Measurements from ENCODE around the gene METTL16.
"Not testable (repeated sequence)": the region's sequence is repeated elsewhere in the genome, so short reads cannot be mapped to it uniquely, and the experiment has no call there.

The METTL16 gene, protein sequence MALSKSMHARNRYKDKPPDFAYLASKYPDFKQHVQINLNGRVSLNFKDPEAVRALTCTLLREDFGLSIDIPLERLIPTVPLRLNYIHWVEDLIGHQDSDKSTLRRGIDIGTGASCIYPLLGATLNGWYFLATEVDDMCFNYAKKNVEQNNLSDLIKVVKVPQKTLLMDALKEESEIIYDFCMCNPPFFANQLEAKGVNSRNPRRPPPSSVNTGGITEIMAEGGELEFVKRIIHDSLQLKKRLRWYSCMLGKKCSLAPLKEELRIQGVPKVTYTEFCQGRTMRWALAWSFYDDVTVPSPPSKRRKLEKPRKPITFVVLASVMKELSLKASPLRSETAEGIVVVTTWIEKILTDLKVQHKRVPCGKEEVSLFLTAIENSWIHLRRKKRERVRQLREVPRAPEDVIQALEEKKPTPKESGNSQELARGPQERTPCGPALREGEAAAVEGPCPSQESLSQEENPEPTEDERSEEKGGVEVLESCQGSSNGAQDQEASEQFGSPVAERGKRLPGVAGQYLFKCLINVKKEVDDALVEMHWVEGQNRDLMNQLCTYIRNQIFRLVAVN

DNA sequence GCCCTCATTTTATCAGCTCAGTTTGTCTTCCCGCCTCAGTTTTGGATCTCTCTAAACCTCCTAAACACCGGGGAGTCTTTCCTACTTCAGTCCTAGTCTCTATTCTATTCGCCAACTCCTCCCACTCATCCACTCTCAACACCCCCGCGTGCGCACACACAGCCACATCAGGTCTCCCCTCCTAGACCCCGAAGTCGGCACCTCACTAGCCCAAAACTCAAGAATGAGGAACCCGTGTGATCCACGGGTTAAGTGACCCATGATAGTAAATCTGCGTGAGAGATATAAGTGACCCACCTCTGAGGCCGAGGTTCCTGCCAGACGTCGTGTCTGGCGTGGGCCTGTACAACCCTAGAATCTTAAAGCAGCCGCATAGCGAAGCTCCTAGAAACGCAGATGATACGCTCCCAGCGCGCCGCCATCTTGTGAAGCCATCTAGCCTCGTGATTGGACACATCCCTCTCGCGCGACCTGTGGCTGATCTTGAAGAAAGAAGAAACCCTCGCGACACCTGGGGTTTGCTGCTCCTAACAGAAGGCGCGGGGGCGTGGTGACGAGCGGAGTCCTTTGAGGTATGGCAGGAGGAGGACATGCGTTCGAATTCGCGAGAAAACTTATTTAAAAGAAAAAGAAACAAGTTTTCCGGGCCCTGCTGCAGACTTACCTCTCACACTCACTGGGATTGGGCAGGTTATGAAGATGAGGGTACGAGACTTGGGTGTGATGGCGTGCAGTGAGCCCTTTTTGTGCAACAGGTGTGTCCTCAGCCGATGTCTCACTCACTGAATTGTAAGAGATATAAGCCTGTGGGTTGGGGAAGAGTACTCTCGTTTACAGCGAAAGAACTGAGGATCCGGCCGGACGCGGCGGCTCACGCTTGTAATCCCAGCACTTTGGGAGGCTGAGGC lies at the start of gene METTL16:
Gene METTL16 (minus strand): TSS at position 427 of the 908 bp plus-strand sequence. CDS start 9,557 bp downstream, outside the sequence.
- peak; percentile 93 for DNase-seq (ENCODE audit: low read depth)

DNA sequence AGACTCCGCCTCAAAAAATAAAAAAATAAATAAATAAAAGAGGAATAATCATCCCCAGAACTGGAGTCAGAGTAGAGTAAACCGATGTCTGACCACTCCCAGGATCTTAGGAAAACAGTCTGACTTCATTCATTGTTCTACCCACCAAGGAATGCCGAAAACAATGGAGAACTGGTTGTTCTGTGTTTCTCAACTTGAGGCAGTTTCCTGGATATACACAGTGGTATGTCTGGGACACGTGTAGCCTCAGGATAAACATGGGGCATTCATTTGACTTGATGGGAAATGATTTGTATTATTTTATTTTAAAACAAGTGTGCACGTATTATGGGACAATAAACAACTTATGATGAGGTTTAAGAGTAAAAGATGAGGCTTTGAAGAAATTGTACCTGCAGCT lies 49.0 kb upstream of the METTL16 start:
- DNase-seq (ENCODE audit: low read depth): no peak

DNA sequence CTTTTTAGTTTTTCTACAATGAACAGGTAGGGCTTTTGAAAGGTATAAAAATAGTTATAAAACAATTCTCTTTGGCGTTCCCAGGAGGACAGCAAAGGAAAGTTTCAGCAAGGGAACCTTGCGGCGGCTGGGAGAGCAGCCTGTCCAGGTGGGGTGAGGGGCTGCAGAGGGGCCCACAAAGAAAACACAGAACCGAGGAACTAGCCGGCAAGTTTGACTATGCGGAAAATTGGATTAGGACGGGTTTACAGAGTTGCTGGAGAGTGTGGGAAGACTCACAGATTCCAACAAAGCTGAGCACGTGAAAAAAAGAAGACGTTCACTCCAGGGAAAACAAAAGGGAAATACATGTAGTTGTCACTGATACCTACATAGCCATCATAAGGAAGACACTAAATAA lies 40.2 kb upstream of the METTL16 start:
- DNase-seq (ENCODE audit: low read depth): no peak

DNA sequence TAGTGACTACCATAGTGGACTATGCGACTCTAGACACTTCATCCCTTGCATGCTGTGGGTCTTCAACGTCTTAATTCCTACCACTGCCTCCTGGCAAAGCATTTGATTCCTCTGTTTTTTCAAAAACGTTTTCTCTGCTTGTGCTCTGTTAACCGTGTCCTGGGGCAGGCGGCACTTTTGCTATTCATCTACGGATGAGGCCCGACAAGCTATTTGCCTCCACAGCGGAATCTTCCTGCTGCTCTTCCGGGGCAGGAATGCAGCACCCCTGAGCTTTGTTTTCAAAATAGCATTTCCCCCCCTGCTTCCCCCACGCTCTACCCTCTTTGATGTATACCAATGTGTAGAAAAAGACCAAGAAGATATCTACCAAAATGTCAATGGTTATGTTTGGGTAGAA lies 39.8 kb upstream of the METTL16 start:
- no peak for DNase-seq (ENCODE audit: low read depth)

DNA sequence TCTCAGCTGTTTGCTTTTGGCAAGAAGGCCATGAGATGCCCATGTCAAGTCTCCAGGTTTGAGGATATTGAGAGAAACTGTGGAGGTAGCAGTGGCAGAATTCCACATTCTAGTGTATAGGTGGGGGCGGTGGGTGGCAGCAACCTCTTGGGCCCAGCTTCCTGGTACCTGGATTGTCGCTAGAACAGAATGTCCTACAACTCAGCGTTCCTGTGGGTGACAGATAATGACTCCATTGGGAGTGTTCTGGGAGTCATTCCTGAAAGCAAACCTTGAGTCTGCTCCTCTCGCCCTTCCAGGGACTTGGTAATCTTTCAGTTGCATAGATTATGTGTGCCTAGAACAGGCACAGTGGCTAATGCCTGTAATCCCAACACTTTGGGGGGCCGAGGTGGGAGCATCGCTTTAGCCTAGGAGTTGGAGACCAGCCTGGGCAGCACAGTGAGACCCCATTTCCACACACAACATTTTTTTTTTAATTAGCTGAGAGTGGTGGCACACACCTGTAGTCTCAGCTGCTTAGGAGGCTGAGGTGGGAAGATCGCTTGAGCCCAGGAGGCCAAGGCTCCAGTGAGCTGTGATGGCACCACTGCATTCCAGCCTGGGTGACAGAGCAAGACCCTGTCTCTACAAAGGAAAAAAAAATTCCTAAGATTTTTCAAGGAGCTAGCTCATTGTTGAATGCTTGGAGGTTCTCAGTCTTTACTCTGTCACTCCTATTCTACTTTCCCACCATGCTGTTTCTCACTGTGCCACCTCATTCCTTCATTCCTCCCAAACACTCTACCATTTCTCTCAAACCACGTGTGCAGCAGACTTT lies 37.9 kb upstream of the METTL16 start:
- no peak for DNase-seq (ENCODE audit: low read depth)

DNA sequence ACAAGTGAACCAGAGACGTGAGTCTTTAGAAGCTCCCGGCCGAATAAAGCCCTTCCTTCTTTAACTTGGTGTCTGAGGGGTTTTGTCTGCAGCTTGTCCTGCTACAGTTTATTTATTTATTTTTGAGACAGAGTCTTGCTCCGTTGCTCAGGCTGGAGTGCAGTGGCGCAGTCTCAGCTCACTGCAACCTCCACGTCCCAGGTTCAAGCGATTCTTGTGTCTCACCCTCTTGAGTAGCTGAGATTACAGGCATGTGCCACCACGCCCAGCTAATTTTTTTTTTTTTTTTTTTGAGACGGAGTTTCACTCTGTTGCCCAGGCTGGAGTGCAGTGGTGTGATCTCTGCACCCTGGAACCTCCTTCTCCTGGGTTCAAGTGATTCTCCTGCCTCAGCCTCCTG lies 36.3 kb upstream of the METTL16 start:
- DNase-seq (ENCODE audit: low read depth): not testable (repeated sequence)

DNA sequence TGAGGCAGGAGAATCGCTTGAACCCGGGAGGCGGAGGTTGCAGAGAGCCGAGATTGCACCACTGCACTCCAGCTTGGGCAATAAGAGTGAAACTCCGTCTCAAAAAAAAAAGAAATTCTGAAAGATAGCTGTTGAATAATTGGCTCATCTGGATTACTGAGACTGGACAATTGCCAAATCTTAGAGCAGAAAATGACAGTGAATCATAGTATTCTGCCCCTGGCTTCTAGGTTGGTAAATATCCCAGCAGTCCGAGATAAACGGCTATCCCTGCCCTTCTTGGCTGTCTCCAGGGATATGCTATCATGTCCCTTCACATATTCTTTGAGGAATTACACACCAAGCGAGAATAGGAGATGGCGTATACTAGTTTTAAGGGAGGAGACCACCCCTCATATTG lies 35.5 kb upstream of the METTL16 start:
- DNase-seq (ENCODE audit: low read depth): no peak

DNA sequence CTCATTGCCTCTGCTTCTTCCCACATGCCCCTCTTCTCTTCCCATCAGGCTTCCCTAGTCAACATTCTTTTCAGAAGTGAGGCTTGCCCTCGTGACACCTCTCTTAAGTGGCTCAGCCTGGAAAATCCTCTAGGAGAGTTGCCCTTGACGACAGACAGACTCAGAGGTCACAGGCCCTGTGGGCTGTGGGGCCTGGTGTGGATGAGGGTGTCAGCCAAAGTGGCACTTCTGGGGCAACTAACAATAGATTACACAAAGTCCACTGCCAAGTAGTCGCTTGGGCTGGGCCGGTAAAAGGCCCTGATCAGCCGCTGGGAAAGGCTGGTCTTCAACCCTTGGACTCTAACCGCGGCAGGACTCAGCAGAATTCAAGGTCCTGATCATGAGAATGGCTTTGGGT lies 33.7 kb upstream of the METTL16 start:
- DNase-seq (ENCODE audit: low read depth): no peak

DNA sequence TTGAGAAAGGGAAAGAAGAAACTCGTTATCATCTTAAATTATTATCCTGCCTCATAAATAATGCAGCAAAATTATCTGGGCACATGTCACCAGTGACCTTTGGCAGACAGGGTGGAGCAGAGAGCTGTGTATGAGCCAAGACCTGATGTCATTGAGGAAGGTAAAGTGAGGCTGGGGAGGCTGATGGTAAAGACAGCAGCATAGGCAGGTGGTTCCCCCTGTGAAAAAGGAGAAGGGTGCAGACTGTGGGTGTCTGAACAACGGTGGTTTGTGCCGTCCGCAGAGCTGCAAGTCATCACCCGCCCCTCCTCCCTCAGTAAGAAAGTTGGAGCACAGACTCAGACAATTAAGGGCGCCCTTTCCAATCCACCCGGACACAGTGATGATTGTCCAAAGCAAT lies 30.8 kb upstream of the METTL16 start:
- no peak for DNase-seq (ENCODE audit: low read depth)

DNA sequence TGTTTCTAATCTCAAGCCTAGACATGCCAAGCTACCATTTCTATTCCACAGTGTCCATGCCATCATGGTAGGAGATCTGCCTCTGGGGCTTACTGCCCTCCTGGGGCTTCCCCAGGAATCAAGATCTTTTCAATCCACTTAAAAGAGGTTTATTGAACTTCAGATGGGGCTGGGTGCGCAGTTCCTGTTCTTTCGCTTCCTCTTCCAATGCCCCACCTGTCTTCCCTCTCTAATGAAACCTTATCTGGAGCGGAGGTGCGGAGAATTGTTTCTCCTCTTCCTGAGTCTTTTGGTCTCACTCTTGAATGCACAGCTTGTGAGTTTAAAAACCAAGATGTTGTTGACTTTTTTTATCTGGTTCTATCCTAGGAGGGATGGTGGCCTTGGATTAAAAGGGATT lies 30.4 kb upstream of the METTL16 start:
- no peak for DNase-seq (ENCODE audit: low read depth)

DNA sequence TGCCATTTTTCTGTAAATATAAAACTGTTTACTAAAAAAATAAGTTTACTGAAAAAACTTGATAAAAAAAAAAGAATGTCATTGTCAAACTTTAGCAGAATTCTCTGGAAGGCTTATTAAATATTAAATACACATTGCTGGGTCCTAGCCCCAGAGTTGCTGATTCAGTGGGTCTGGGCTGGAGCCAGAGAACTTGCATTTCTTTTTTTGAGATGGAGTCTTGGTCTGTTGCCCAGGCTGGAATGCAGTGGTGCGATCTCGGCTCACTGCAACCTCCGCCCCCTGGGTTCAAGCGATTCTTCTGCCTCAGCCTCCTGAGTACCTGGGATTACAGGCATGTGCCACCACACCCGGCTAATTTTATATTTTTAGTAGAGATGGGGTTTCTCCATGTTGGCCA lies 25.9 kb upstream of the METTL16 start:
- DNase-seq (ENCODE audit: low read depth): not testable (repeated sequence)

DNA sequence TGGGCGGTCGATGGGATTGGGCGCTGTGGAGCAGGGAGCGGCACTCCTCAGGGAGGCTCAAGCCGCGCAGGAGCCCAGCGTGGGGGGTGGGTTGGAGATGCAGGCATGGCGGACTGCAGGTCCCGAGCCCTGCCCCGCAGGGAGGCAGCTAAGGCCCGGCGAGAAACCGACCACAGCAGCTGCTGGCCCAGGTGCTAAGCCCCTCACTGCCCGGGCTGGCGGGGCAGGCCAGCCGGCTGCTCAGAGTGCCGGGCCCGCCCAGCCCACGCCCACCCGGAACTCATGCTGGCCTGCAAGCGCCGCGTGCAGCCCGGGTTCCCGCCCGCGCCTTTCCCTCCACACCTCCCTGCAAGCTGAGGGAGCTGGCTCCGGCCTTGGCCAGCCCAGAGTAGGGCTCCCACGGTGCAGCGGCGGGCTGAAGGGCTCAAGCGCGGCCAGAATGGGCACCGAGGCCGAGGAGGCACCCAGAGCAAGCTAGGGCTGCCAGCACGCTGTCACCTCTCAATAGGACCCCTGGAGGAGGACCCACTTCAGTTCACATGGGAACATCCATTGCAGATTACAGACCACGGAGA lies 20.5 kb upstream of the METTL16 start:
- no peak for DNase-seq (ENCODE audit: low read depth)

DNA sequence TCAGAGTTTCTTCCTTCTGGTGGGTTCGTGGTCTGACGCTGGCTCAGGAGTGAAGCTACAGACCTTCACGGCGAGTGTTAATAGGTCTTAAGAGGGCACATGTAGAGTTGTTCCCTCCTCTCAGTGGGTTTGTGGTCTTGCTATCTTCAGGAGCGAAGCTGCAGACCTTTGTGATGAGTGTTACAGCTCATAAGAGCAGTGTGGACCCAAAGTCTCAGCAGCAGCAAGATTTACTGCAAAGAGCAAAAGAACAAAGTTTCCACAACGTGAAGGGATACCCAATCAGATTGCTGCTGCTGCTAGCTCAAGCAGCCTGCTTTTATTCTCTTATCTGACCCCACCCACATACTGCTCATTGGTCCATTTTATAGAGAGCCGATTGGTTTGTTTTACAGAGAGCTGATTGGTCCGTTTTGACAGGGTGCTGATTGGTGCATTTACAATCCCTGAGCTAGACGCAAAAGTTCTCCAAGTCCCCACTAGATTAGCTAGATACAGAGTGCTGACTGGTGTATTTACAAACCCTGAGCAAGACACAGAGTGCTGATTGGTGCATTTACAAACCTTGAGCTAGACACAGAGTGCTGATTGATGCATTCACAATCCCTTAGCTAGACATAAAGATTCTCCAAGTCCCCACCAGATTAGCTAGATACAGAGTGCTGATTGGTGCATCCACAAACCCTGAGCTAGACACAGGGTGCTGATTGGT lies 19.7 kb upstream of the METTL16 start:
- not testable (repeated sequence) for DNase-seq (ENCODE audit: low read depth)

DNA sequence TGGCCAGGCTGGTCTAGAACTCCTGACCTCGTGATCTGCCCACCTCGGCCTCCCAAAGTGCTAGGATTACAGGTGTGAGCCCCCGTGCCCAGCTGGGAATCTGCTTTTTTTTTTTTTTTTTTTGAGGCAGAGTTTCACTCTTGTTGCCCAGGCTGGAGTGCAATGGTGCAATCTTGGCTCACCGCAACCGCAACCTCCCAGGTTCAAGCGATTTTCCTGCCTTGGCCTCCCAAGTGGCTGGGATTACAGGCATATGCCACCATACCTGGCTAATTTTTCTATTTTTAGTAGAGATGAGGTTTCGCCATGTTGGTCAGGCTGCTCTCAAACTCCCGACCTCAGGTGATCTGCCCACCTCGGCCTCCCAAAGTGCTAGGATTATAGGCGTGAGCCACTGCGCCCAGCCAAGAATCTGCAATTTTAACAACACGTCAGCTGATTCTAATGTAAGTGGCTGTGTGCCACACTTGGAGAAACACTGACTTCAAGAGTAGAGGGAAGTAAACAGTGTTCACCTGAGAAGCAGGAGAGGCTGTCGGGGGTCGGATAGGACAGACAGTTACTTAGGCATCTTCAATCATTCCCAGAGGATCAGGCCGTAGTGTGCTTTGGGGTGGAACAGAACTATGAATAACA lies 10.2 kb upstream of the METTL16 start:
- DNase-seq (ENCODE audit: low read depth): not testable (repeated sequence)

DNA sequence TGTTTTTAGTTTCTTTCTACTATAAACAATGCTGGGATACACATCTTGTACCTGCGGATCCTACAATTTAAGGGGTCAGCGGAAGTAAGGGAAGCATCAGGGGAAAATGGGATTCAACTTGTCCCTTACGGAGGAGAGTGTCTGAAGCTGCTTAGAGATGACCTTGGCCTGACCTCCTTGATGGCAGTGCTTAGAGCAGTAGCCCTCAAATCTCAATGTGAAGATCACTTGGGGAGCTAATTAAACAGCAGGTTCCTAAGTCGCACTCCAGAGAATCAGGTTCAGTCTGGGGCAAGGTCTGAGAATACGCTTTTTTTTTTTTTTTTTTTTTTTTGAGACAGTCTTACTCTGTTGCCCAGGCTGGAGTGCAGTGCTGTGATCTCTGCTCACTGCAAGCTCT lies 9.6 kb upstream of the METTL16 start:
- DNase-seq (ENCODE audit: low read depth): no peak

DNA sequence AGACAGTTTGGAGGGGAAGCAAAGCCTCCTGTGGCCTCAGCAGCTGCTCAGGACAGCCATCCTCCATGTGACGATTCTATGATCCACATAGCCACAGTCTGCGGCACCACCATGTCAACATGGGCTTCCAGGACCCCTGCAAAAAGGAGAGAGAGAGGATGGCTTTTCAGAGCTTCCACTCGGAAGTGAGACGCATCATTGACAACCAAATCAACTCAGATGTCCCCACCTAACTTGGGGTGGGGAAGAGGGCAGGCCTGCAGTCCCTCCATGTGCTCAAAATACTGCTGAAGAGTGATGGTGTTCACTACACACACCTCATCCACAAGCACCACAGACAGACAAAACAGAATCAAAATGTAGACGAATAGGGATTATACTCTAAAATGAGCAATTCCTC lies 5.9 kb upstream of the METTL16 start:
- DNase-seq (ENCODE audit: low read depth): no peak

DNA sequence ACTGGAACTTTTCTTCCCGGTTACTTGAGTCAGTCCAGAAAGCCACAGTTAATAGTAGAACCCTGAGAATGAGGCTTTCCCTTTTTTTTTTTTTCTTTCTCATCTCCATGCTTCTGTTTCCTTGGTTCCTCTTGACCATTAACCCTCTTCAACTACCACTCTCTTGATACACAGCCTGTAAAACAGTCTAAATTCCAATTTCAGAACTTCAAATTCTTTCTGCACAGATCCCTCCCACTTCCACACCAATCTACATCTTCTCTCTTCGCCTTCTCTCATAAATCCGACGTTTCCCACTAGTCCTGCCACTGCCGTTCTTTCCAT lies 588 bp downstream of the METTL16 start:
- no peak for DNase-seq (ENCODE audit: low read depth)

DNA sequence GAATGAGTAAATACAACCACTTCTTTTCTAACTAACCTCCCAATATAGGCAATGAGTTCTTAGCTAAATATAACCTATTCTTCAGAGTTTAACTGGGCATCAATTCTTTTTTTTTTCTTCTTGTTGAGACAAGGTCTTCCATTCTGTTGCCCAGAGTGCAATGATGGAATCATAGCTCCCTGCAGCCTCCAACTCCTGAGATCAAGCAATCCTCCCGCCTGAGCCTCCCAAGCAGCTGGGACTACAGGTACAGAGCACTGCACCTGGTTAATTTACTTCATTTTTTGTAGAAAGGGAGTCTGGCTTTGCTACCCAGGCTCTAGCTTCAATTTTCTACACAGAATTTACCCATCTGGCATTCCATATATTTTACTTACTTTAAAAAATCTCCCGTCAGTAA lies 1.1 kb downstream of the METTL16 start:
- DNase-seq (ENCODE audit: low read depth): no peak

DNA sequence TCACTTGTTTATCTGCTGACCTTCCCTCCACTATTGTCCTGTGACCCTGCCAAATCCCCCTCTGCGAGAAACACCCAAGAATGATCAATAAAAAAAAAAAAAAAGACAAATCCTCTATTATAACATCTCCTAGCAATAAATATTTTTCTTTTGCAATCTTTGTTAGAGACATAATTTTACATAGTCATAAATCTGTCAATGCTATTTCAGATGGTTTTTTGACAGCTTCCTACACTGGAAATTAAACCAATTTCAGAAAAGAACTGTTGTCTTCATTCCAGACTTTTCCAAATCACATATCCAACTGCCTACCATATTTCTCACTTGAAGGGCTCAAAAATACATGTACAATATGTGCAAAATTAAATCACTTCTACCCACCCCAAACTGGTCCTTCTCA lies 3.7 kb downstream of the METTL16 start:
- no peak for DNase-seq (ENCODE audit: low read depth)

DNA sequence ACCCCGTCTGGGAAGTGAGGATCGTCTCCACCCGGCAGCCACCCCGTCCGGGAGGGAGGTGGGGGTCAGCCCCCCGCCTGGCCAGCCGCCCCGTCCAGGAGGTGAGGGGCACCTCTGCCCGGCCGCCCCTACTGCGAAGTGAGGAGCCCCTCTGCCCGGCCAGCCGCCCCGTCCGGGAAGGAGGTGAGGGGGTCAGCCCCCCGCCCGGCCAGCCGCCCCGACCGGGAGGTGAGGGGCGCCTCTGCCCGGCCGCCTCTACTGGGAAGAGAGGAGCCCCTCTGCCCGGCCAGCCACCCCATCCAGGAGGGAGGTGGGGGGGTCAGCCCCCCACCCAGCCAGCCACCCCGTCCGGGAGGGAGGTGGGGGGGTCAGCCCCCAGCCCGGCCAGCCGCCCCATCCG lies 4.7 kb downstream of the METTL16 start:
- not testable (repeated sequence) for DNase-seq (ENCODE audit: low read depth)

DNA sequence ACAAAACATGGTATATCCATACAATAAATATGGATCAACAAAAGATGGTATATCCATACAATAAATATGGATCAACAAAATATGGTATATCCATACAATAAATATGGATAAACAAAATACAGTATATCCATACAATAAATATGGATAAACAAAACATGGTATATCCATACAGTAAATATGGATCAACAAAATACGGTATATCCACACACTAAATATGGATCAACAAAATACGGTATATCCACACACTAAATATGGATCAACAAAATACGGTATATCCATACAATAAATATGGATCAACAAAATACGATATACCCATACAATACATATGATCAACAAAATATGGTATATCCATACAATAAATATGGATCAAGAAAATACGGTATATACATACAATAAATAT lies 8.1 kb downstream of the METTL16 start:
- no peak for DNase-seq (ENCODE audit: low read depth)

Measured in T-helper 22 cell (primary cell).